GM18511 (cell line): ENCODE measurements around the gene MYO5C.

Experiments
- ATAC-seq: cut with Tn5 transposase; IDR thresholded peaks from one replicate; pipeline ENCODE4 v1.9.1; 2021; ENCODE audit warnings: mild to moderate bottlenecking, moderate library complexity; ENCODE audit not compliant: unreplicated experiment

Gene MYO5C

DNA sequence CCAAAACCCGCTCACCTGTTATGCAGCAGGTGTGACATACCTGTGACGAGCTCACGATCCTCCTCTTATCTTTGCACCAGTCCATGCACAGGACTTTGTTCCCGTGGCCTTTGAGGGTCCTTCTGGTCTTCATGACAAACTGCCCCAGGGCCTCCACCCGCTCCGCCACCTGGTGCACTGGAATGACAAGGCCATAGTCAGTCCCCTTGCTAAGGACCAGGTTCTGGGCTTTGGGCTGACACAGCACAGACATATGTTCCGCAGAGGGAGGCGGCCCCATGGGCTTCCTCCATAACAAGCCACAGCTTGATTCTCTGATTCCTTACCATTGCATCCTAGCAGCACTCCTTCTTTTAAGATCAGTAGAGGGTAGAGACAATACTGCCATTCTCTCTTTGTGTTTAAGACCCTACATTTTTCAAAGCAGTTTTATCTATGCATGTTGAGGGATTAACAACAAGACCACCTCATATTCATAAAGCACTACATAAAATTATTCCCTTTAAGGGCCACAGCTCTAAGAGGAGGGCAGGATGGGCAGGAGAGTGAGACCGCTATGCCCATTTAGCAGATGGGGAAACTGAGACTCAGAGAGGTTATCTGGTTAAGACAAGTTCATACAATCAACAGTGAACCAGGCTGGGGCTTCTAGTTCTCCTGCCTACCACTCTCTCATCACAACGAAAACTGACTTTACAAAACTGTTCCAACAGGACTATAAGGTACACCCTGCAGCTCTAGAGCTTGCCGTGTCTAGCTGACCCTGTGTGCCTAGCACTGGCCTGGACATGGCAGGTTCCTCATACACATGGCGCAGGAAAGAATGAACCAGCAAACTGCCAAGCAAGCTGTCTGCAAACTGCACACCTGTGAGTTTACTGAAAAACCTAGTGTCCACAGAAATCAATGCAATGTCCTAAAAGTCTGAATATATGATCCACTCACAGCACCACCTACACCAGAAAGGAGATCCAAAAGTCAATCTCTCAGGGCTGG lies 141.4 kb downstream of the MYO5C start:
- no peak for ATAC-seq

DNA sequence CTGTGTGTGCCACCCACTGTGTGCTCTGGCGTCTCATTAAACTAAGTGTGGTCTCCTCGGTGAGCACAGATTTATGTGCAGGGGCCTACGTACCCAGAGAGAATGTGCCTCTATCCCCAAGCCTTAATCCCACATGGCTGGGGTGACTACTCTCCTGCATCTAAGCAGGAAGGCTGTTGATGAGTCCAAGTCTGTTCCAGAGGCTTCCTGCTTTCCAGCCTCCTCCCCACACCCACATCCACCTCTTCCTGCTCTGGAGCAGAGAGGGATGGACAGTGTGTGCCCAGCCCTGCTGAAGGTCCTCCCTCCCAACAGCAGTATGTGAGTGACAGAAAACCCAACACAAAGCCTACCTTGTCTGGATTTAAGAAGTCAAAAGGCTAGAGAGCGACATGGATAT lies 144.3 kb downstream of the MYO5C start:
- ATAC-seq, result no peak

DNA sequence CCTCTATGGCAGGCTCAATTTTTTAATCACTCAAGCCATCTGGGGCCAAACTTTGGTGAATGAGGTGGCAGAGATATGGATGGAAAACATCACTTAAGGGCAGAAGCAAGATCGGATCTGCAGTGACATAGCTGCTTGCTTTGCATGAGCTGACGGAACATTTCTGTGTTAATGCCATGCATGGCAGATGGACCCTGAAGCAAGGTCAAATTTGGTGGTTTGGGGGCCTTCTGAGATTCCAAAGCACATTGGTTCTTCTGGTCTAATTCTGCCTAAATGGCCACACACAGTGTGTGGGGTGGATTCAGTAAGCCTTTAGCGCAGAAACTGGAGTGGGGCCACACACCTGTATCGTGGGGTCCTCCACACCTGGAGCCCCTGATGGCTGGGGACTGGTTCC lies 144.7 kb downstream of the MYO5C start:
- ATAC-seq, result no peak

DNA sequence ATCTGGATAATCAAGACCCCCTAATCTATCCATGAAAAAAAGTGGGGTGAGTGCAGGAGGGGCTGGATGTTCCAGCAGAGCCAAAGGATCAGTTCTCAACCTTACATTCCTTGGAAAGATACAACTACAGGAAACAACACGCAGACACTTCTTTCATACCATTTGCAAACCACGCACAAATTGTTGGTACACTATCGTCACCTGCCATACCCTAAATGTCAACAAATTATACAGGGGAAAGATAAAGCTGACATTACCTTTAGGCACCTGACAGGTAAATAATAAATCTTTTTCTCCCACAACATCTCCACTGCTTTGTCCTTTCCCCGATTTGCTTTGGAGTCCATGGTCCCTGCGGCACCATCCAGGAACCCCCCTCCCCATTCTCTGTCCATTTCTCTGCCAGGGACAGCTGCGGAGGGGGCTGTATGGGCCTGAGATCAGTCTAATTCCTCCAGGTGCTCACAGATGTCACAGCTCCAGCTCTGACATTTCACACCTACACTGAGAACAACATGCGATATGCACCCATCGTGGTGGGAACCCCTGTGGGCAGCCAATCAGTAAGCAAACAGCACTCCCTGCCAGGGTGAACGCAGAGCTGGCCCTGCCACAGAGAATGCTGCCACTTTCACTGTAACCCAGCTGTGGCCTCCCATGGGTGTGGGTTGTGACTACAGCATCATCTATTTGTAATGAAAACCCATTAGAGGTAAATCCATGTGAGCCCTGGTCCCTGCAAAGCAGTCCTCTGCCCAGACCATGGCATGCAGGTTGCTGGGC lies 145.4 kb downstream of the MYO5C start:
- no peak for ATAC-seq

DNA sequence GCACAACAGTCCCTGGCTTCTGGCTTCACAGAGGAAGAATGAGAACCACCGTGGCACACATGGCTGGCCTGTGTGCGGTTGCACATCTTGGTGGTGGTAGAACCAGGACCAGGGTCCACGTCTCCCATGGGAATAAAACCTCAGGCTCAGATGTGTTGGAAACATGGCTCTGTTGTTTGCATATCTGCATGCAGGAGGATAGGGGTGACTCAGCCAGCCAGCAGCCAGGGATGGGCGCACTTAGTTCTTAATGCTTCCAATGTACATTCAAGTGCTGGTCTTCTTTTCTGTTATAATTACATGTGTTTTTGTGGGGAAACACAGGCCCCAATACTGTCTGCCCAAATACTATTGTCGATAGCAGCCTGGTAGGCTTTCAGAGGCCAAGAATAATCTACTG lies 147.2 kb downstream of the MYO5C start:
- no peak for ATAC-seq

DNA sequence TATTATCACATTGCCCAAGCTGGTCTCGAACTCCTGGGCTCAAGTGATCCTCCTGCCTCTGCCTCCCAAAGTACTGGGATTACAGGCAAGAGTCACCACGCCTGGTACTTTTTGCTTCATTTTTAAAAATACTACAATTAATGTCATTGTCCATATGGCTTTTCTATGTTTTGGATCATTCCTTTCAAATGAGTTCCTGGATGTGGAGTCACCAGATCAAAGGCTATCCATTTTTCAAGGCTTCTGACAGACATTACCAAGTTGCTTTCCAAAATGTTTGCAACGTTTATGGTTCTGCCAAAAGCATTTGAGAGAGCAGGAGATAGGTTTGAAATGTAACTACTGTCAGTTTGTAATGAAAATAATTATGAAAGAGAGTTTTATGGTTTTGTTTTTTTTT lies 148.8 kb downstream of the MYO5C start:
- ATAC-seq, result no peak

DNA sequence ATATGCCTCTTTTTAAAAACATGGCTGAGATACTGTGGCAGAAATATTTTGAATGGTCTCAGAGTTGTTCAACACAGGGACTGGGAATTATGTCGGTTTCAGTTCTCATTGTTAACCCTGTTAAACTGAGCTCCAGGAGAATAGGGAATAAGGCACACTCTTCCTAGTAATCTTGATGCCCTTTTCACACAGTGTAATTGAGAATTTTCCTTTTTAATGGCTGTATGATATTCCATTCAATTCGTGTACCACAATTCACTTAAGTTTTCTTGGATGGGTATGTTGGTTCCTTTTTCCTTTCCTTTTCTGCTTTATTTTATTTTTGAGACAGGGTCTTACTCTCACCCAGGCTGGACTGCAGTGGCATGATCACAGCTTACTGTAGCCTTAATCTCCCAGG lies 149.3 kb downstream of the MYO5C start:
- ATAC-seq, result no peak

DNA sequence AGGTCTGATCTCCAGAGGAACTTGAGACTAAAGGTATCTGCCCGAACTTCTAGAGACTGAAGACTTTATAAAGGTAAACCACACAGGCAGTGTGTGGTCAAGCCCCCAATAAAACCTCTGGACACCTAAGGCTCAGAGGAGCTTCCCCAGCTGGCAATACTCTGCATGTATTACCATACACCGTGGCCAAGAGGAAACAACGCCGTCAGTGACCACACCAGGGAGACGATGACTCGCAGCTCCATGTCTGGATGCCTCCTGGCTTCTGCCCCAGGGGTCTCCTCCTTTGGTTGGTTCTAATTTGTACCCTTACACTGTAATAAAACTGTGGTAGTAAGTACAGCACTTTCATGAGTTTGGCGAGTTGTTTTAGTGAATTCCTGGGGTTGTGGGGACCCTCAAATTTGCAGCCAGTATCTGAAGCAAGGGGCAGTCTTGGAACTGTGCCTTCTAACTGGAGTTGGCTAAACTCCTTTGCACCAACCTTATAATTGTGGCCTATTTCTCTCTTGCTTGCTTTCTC lies 150.9 kb downstream of the MYO5C start:
- ATAC-seq, result no peak

DNA sequence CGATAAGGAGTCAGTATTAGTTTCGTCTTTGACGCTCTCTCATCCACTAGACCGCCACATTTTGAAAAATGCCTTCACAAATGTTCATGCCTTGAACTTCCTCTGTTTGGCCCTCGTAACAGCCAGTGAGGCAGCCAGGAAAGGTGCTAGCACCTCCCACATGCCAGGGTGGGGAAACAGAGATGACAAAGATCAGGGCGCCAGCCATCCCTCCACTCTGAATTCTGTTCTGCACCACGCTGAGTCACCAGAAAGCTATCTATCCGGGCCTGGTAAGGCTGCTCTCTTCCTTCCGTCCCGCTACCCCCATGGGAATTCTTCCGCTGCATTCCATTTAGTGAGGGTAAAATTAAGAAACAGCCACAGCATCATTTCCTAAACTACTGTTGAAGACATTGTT lies 151.7 kb downstream of the MYO5C start:
- no peak for ATAC-seq
